ENCODE data around the gene TUT7.

Gene TUT7

DNA sequence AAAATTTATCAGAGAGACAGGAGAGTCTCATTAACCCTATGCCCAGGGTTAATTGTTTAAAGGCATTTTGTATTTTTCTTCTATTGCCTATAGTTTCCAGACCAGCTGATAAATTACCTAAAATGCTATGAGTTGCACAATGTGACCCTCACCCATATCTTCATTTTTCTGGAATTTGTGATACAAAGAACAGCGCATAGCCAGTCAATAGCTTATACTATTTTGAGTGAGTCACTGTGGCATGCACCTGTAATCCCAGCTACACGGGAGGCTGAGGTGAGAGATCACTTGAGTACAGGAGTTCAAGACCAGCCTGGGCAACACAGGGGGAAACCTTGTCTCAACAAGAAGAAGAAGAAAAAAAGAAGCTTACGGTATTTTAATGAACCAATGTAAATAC lies 97.6 kb downstream of the TUT7 start:
- no peak overlapping the region for H3K4me3 ChIP-seq (ENCODE audit: control insufficient read depth, low read depth, low read length)
- no peak for DNase-seq (ENCODE audit: low read depth)
- no peak for TF ChIP-seq CTCF (IDR thresholded peaks at IDR 0.05; ENCODE audit: control insufficient read depth, insufficient read depth, low read depth, low read length, missing control alignments)

GRCh38 chr9:86253577-86253976 lies 100.6 kb downstream of the TUT7 start:
- no peak for DNase-seq (ENCODE audit: low read depth)
- TF ChIP-seq CTCF (IDR thresholded peaks at IDR 0.05; ENCODE audit: control insufficient read depth, insufficient read depth, low read depth, low read length, missing control alignments) = no peak
- H3K4me3 ChIP-seq (ENCODE audit: control insufficient read depth, low read depth, low read length) = no peak overlapping the region

DNA sequence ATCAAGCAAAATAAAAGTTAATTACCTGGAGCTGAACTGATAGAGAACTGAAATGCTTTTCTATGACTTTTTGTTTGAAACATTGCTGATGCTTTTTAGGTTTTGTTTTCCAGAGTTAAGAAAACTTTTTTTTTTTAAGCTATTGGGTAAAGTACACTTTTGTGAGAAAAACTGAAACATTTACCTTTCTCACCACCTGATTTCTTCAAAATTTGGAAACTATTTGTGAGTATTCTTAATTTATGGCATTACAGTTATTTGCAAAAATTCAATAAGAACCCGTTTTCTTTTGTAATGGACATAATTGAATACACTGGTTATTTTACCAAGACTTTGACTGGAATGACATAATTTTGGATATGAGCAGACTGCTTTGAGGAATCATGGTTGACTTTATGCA lies 101.3 kb downstream of the TUT7 start:
- H3K4me3 ChIP-seq (ENCODE audit: control insufficient read depth, low read depth, low read length) = no peak overlapping the region
- TF ChIP-seq CTCF (IDR thresholded peaks at IDR 0.05; ENCODE audit: control insufficient read depth, insufficient read depth, low read depth, low read length, missing control alignments) = no peak
- no peak for DNase-seq (ENCODE audit: low read depth)

GRCh38 chr9:86250123-86250522 lies 104.1 kb downstream of the TUT7 start:
- TF ChIP-seq CTCF (IDR thresholded peaks at IDR 0.05; ENCODE audit: control insufficient read depth, insufficient read depth, low read depth, low read length, missing control alignments) = no peak
- DNase-seq (ENCODE audit: low read depth) = no peak
- no peak overlapping the region for H3K4me3 ChIP-seq (ENCODE audit: control insufficient read depth, low read depth, low read length)

- DNase-seq (ENCODE audit: low read depth) = no peak
- no peak overlapping the region for H3K4me3 ChIP-seq (ENCODE audit: control insufficient read depth, low read depth, low read length)
- no peak for TF ChIP-seq CTCF (IDR thresholded peaks at IDR 0.05; ENCODE audit: control insufficient read depth, insufficient read depth, low read depth, low read length, missing control alignments)
Observed at GRCh38 chr9:86248746-86249145, 105.5 kb downstream of the TUT7 start.

- DNase-seq (ENCODE audit: low read depth) = no peak
- no peak overlapping the region for H3K4me3 ChIP-seq (ENCODE audit: control insufficient read depth, low read depth, low read length)
- no peak for TF ChIP-seq CTCF (IDR thresholded peaks at IDR 0.05; ENCODE audit: control insufficient read depth, insufficient read depth, low read depth, low read length, missing control alignments)
Observed at GRCh38 chr9:86246752-86247161, 107.5 kb downstream of the TUT7 start.

GRCh38 chr9:86242071-86242470 lies 112.1 kb downstream of the TUT7 start:
- TF ChIP-seq CTCF (IDR thresholded peaks at IDR 0.05; ENCODE audit: control insufficient read depth, insufficient read depth, low read depth, low read length, missing control alignments) = no peak
- H3K4me3 ChIP-seq (ENCODE audit: control insufficient read depth, low read depth, low read length) = no peak overlapping the region
- DNase-seq (ENCODE audit: low read depth) = no peak
